ENCODE measurements around the gene SUPT16H. TPM values are rescaled to one million over a fixed set of nuclear protein-coding genes. Genes with fewer than 3 reads are reported as not detected.
A peak's percentile ranks its signal among the peaks of the same experiment; 100 is the strongest.

SUPT16H gene
- total and polyA plus RNA-seq, 2 of the 8 experiments (the other 6 are each of a cell fraction or from before 2014, with no cell fraction given) = 138 to 201 TPM

DNA sequence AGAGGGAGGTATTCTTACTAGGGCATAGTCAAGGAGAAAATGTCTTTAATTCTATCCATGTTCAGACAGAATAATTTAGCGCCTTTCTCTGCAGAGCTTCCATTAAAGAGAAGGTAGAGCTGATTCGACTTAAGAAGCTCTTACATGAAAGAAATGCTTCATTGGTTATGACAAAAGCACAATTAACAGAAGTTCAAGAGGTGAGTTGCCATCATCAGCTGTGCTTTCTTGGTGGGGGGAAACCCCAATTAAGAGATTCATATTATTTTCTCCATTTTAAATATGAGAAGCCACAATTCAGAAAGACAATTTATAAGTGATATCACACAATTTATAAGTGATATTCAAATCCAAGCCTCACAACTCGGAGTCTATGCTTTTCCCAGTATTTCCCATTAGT, 76.2 kb downstream of the SUPT16H start:
- Histone ChIP-seq H3K23ac (ENCODE audit: insufficient read length) (no peak overlapping the region), H3K4ac (replicated peaks; ENCODE audit: insufficient read length, low read depth, low read length) (no peak overlapping the region), H3K79me1 (ENCODE audit: low read depth, low read length) (no peaks in the 10 kb centered on the region), H3K27me3 (replicated peaks in 1 of 4; ENCODE audit: control insufficient read depth in 3 of 4, extremely low read depth in 1 of 4, insufficient read depth in 3 of 4, low read length in 3 of 4) (no peaks in the 10 kb centered on the region), H3K9ac (replicated peaks in 1 of 4; ENCODE audit: extremely low read depth in 1 of 4, low read depth in 3 of 4, low read length in 3 of 4) (peak overlapping the region in 1 of 4 experiments; percentile 50; a peak in 1 of 7 replicates), H4K8ac (ENCODE audit: extremely low read depth, insufficient read depth, low read length) (no peak overlapping the region), H3K4me1 (replicated peaks in 1 of 4; ENCODE audit: control insufficient read depth in 3 of 4, insufficient read depth in 4 of 4, low read length in 3 of 4) (peaks cover 2 to 9% (median 4%) of the 10 kb centered on the region in 4 experiments; a peak in 4 of 7 replicates), H2BK120ac (replicated peaks; ENCODE audit: low read depth, low read length) (no peak overlapping the region), H3K27ac (ENCODE audit: low read depth, low read length) (no peak overlapping the region; the same call in 1 of the 2 replicates), H3K4me2 (ENCODE audit: insufficient read depth in 1 of 2, low read depth in 2 of 2, low read length in 2 of 2) (peak overlapping the region; percentile 70 to 77), H2AK5ac (ENCODE audit: low read depth, low read length) (no peak overlapping the region), H3K18ac (ENCODE audit: extremely low read depth, low read length) (no peak overlapping the region), H2BK12ac (ENCODE audit: low read depth, low read length) (no peak overlapping the region; the same call in 1 of the 2 replicates), H3K14ac (ENCODE audit: insufficient read length) (no peak overlapping the region), H3K23me2 (ENCODE audit: low read depth, low read length) (peaks cover 2% of the 10 kb centered on the region), H3K36me3 (ENCODE audit: control insufficient read depth in 2 of 4, insufficient read depth in 4 of 4, low read length in 3 of 4) (no peaks in the 10 kb centered on the region), H2BK15ac (ENCODE audit: low read length) (no peak overlapping the region), H3K56ac (replicated peaks; ENCODE audit: insufficient read length, low read depth, low read length) (no peak overlapping the region), H2AFZ (ENCODE audit: low read length) (no peak overlapping the region), H3K79me2 (ENCODE audit: control insufficient read depth in 1 of 2, insufficient read depth in 2 of 2, low read length in 2 of 2) (no peaks in the 10 kb centered on the region), H4K91ac (replicated peaks; ENCODE audit: insufficient read length, low read length) (no peak overlapping the region), H3K9me3 (ENCODE audit: insufficient read depth in 2 of 2, low read depth in 1 of 2, low read length in 1 of 2) (no peaks in the 10 kb centered on the region), H2BK5ac (ENCODE audit: low read depth, low read length) (no peak overlapping the region), H2BK20ac (ENCODE audit: low read length) (no peak overlapping the region), H3K4me3 (ENCODE audit: extremely low read depth in 1 of 4, insufficient read depth in 2 of 4, low read depth in 3 of 4, low read length in 4 of 4) (peak overlapping the region in 2 of 4 experiments; percentile 52 to 65; a peak in 3 of 8 replicates), H4K5ac (ENCODE audit: insufficient read length, low read depth, low read length) (no peak overlapping the region), H4K20me1 (replicated peaks in 1 of 2; ENCODE audit: control insufficient read depth in 1 of 2, insufficient read depth in 2 of 2, low read length in 2 of 2) (no peaks in the 10 kb centered on the region)
- 86% methylated on average over 3 of the region's 3 CpGs; no CpG with 5 or more reads in 1 of the 2 experiments for WGBS, 2 experiments (ENCODE audit: extremely low coverage in 1 of 2, insufficient coverage in 1 of 2, insufficient read length in 1 of 2, insufficient replicate concordance in 2 of 2, low coverage in 1 of 2, low lambda C conversion rate in 2 of 2, missing lambda C conversion rate in 1 of 2)
- FAIRE-seq = no peak
- TF ChIP-seq BCL11A (IDR thresholded peaks at IDR 0.05; ENCODE audit: low read depth in 2 of 2, low read length in 2 of 2) (no peak), RBBP5 (IDR thresholded peaks at IDR 0.05; ENCODE audit: borderline replicate concordance, low read depth, low read length) (no peak), SP1 (IDR thresholded peaks at IDR 0.05; ENCODE audit: low read depth, low read length) (no peak)
- CTCF ChIA-PET (ENCODE audit: partially characterized antibody) = interaction anchor here (1.0 to 1.1 kb wide), 2 partner anchors 22 to 293 kb away, joined by 3 to 4 read pairs; no protein-coding TSS in a partner anchor
- DNase-seq (ENCODE audit: low read depth in 1 of 2, low spot score in 2 of 2) = no peak
- POLR2A ChIA-PET (ENCODE audit: partially characterized antibody) = interaction anchor here (1.0 to 5.6 kb wide), 16 partner anchors 9 to 116 kb away, joined by 3 to 44 read pairs (median 6); partner anchors contain the start of gene HNRNPC
